Lung (tissue), 12 donors: ENCODE results near the gene CDKAL1. TPM values are rescaled to one million over a fixed set of nuclear protein-coding genes. Genes with fewer than 3 reads are reported as not detected.
A peak's percentile ranks its signal among the peaks of the same experiment; 100 is the strongest.

Experiments used
- ATAC-seq: fragments of 200-7000 bp; cut with Tn5 transposase; one replicate; pipeline ENCODE4 v1.9.1; 2020; ENCODE audit warnings: moderate number of reproducible peaks; ENCODE audit not compliant: insufficient read depth, low FRiP score
- DNase-seq, 3 donors: peaks; one replicate each; pipeline ENCODE4 v3.0.0-alpha.2; 2013 to 2017
- H3K27ac ChIP-seq, 2 donors: one replicate each; pipeline ENCODE4 v1.5.1; 2013; ENCODE audit warnings: mild to moderate bottlenecking in 2 of 2, moderate library complexity in 2 of 2, control low read depth in 1 of 2, inconsistent platforms in 1 of 2, low read depth in 1 of 2, low read length in 1 of 2
- H3K27me3 ChIP-seq, 3 donors: one replicate each; pipeline ENCODE4 v1.5.1; 2013; ENCODE audit warnings: low read length in 2 of 3; ENCODE audit not compliant: control insufficient read depth in 3 of 3, insufficient read depth in 3 of 3
- H3K36me3 ChIP-seq, 4 donors: one replicate each; pipeline ENCODE4 v1.5.1; 2013; ENCODE audit warnings: low read length in 4 of 4, mild to moderate bottlenecking in 1 of 4, moderate library complexity in 1 of 4; ENCODE audit not compliant: control insufficient read depth in 4 of 4, insufficient read depth in 4 of 4
- H3K4me1 ChIP-seq, 5 donors: one replicate each; pipeline ENCODE4 v1.5.1; 2013; ENCODE audit warnings: low read length in 5 of 5, mild to moderate bottlenecking in 2 of 5, moderate library complexity in 1 of 5; ENCODE audit not compliant: control insufficient read depth in 5 of 5, insufficient read depth in 5 of 5
- H3K4me3 ChIP-seq: one replicate; pipeline ENCODE4 v1.5.1; 2013; ENCODE audit warnings: mild to moderate bottlenecking, control low read depth, moderate library complexity
- H3K9ac ChIP-seq, 2 donors: one replicate each; pipeline ENCODE4 v1.5.1; 2013; ENCODE audit warnings: low read length in 2 of 2, control low read depth in 1 of 2; ENCODE audit not compliant: insufficient read depth in 1 of 2
- H3K9me3 ChIP-seq, 4 donors: one replicate each; pipeline ENCODE4 v1.5.1; 2013; ENCODE audit warnings: low read length in 3 of 4, mild to moderate bottlenecking in 1 of 4, moderate library complexity in 1 of 4; ENCODE audit not compliant: control insufficient read depth in 4 of 4, insufficient read depth in 3 of 4
- CTCF ChIP-seq: IDR thresholded peaks from 2 replicates; pipeline ENCODE4 v1.5.1; 2012; ENCODE audit warnings: mild to moderate bottlenecking; ENCODE audit errors: control extremely low read depth, extremely low read depth
- WGBS, 2 donors: extraction: QIAGEN DNeasy Blood & Tissue Kit; methylation state at CpG; one replicate each; pipeline ENCODE4 v1.1.7; 2013; 5-methylcytosine and 5-hydroxymethylcytosine counted together
- polyA plus RNA-seq, 2 donors: library from polyadenylated mRNA; stranded (reverse); fragments of 200-250 nt; gene quantifications; one replicate each; pipeline ENCODE4 v1.2.1, GENCODE V29; 2013
- total RNA-seq, 2 donors: library from RNA; depleted of rRNA in 1 of 2; stranded (reverse); fragments of >200 nt in 1 of 2; gene quantifications; one replicate each; pipeline ENCODE4 v1.2.1, GENCODE V29; 2014 to 2021
- donor health status: control.
- donor health status: control.
- donor health status: Bipolar disorder and iron deficiency.
- donor health status: healthy.
- donor health status: DM: yes; HTN: yes; CAD: no.

CDKAL1 gene
- total and polyA plus RNA-seq, 4 donors: 4.0 to 39.0 (median 10.0) TPM

- 90 to 93% methylated on average over 1 of the region's 1 CpG for WGBS, 2 donors
- H3K4me1 ChIP-seq: peaks cover 0 to 10% (median 0%) of the 10 kb centered on the region in 5 donors
- H3K9me3 ChIP-seq: no peaks in the 10 kb centered on the region
- H3K36me3 ChIP-seq: no peaks in the 10 kb centered on the region
- H3K9ac ChIP-seq: no peak overlapping the region
- no peak overlapping the region for H3K4me3 ChIP-seq
- no peaks in the 10 kb centered on the region for H3K27me3 ChIP-seq
- H3K27ac ChIP-seq: no peak overlapping the region
- ATAC-seq (no peak), DNase-seq (peak; percentile 51 to 77 (median 76))
- TF ChIP-seq CTCF: no peak
Observed at GRCh38 chr6:20875369-20875963, 341.2 kb downstream of the CDKAL1 start.

- no peaks in the 10 kb centered on the region for H3K36me3 ChIP-seq
- no peak overlapping the region for H3K4me3 ChIP-seq
- WGBS, 2 donors: 78 to 94% methylated on average over 2 of the region's 2 CpGs
- H3K27ac ChIP-seq: no peak overlapping the region
- DNase-seq (no peak), ATAC-seq (no peak)
- no peaks in the 10 kb centered on the region for H3K27me3 ChIP-seq
- peaks cover 0 to 10% (median 0%) of the 10 kb centered on the region in 5 donors for H3K4me1 ChIP-seq
- H3K9me3 ChIP-seq: no peaks in the 10 kb centered on the region
- H3K9ac ChIP-seq: no peak overlapping the region
- TF ChIP-seq CTCF: no peak
Observed at GRCh38 chr6:20876036-20876435, 341.8 kb downstream of the CDKAL1 start.

- 87 to 99% methylated on average over 2 of the region's 2 CpGs for WGBS, 2 donors
- no peak for TF ChIP-seq CTCF
- peaks cover 0 to 10% (median 0%) of the 10 kb centered on the region in 5 donors for H3K4me1 ChIP-seq
- H3K4me3 ChIP-seq: no peak overlapping the region
- H3K9me3 ChIP-seq: no peaks in the 10 kb centered on the region
- H3K27me3 ChIP-seq: no peaks in the 10 kb centered on the region
- H3K27ac ChIP-seq: no peak overlapping the region
- DNase-seq (no peak), ATAC-seq (no peak)
- H3K36me3 ChIP-seq: no peaks in the 10 kb centered on the region
- H3K9ac ChIP-seq: no peak overlapping the region
Observed at GRCh38 chr6:20876561-20876960, 342.3 kb downstream of the CDKAL1 start.
